Gastroesophageal sphincter (tissue), 3 donors: ENCODE measurements around the gene VAV2.

Experiments used
- CTCF ChIP-seq, 4 experiments: fragments of 200-600 bp in 2 of 4; fragments of 450-650 bp in 2 of 4; sonication (generic) in 1 of 4; IDR thresholded peaks; one replicate each; pipeline ENCODE4 v1.5.1; 2017 to 2019; ENCODE audit warnings: antibody characterized with exemption in 4 of 4, mild to moderate bottlenecking in 2 of 4, moderate library complexity in 2 of 4
- POLR2A ChIP-seq, 2 donors: fragments of 450-650 bp; IDR thresholded peaks; one replicate each; pipeline ENCODE4 v1.6.1; 2017; ENCODE audit warnings: antibody characterized with exemption in 2 of 2, mild to moderate bottlenecking in 2 of 2, moderate library complexity in 1 of 2
- POLR2AphosphoS5 ChIP-seq: sonication (generic); formaldehyde crosslinking; IDR thresholded peaks from one replicate; pipeline ENCODE4 v1.6.1; 2017; ENCODE audit warnings: antibody characterized with exemption

- TF ChIP-seq CTCF (IDR thresholded peaks at IDR 0.05) (no peak), POLR2A (IDR thresholded peaks at IDR 0.05) (no peak), POLR2AphosphoS5 (no peak)
Observed at GRCh38 chr9:133951265-133951664, 40.9 kb downstream of the VAV2 start.
